ENCODE results near the gene SLC50A1. TPM values are rescaled to one million over a fixed set of nuclear protein-coding genes. Genes with fewer than 3 reads are reported as not detected.

SLC50A1 gene
- total and polyA plus RNA-seq, 9 of the 15 experiments (the other 6 are each of a cell fraction or from before 2014, with no cell fraction given), result 46.5 to 132 (median 91.9) TPM

- TF ChIP-seq TAF15 (IDR thresholded peaks at IDR 0.05; ENCODE audit: low read depth, low read length), result no peak
- TF ChIP-seq CTCFL (IDR thresholded peaks at IDR 0.05; ENCODE audit: borderline replicate concordance, insufficient read depth, low read depth, low read length, poor library complexity, severe bottlenecking), result no peak
- TF ChIP-seq RBFOX2 (IDR thresholded peaks at IDR 0.05; ENCODE audit: low read depth, low read length), result no peak
- no peak for TF ChIP-seq THAP12 (CRISPR knock-in tag; IDR thresholded peaks at IDR 0.05)
- no peak for TF ChIP-seq ZNF23 (CRISPR knock-in tag; IDR thresholded peaks at IDR 0.05)
- no peak for TF ChIP-seq ZNF253 (CRISPR knock-in tag; conservative IDR thresholded peaks at IDR 0.05)
- TF ChIP-seq NR2C2 (CRISPR knock-in tag; IDR thresholded peaks at IDR 0.05), result peak; percentile 89
- TF ChIP-seq NR2C2 (tag; IDR thresholded peaks at IDR 0.05), result peak; percentile 93
- no peak for TF ChIP-seq KLF13 (tag; IDR thresholded peaks at IDR 0.05; ENCODE audit: borderline replicate concordance, low read depth)
- no peak for TF ChIP-seq HMGXB4 (CRISPR knock-in tag; IDR thresholded peaks at IDR 0.05)
- peak; percentile 97 for TF ChIP-seq NR2C1 (IDR thresholded peaks at IDR 0.05)
- TF ChIP-seq NR2C1 (tag; IDR thresholded peaks at IDR 0.05), result peak; percentile 98
- peak; percentile 38 for TF ChIP-seq GABPA (tag; conservative IDR thresholded peaks at IDR 0.05; ENCODE audit: low read depth)
- TF ChIP-seq HES1 (IDR thresholded peaks at IDR 0.05; ENCODE audit: low read depth), result no peak
- TF ChIP-seq ZBTB7A (IDR thresholded peaks at IDR 0.05; ENCODE audit: borderline replicate concordance, control insufficient read depth, low read depth, low read length), result peak; percentile 29; the same call in 1 of the 2 replicates
- TF ChIP-seq TSC22D4 (tag; IDR thresholded peaks at IDR 0.05), result no peak
- TF ChIP-seq POLR3G (IDR thresholded peaks at IDR 0.05; ENCODE audit: extremely low read depth, insufficient read length, insufficient replicate concordance), result no peak
- no peak for TF ChIP-seq RCOR1 (IDR thresholded peaks at IDR 0.05; ENCODE audit: borderline replicate concordance in 1 of 2, low read depth in 2 of 2, low read length in 2 of 2)
- TF ChIP-seq CBX5 (IDR thresholded peaks at IDR 0.05; ENCODE audit: borderline replicate concordance, low read depth), result no peak
- no peak for TF ChIP-seq CBX3 (IDR thresholded peaks at IDR 0.05; ENCODE audit: borderline replicate concordance in 1 of 2, low read length in 2 of 2)
- TF ChIP-seq CGGBP1 (CRISPR knock-in tag; IDR thresholded peaks at IDR 0.05), result no peak
Measured at GRCh38 chr1:155178441-155179111, 42.9 kb downstream of the SLC50A1 start (continued).

All from K562 (cell line).